Esophagus muscularis mucosa (tissue), 4 donors: Measurements from ENCODE around the gene MCL1. TPM values are rescaled to one million over a fixed set of nuclear protein-coding genes. Genes with fewer than 3 reads are reported as not detected.
"Not testable (repeated sequence)": the region's sequence is repeated elsewhere in the genome, so short reads cannot be mapped to it uniquely, and the experiment has no call there.

Experiments
- DNase-seq: peaks from one replicate; pipeline ENCODE4 v3.0.0-alpha.2; 2017; ENCODE audit errors: extremely low spot score
- H3K27ac ChIP-seq, 4 donors: fragments of 200-600 bp; sonication (generic); replicated peaks in 1 of 4; 1 replicate in 3 of 4; 2 replicates in 1 of 4; pipeline ENCODE4 v1.5.1; 2016 to 2019; ENCODE audit warnings: mild to moderate bottlenecking in 1 of 4
- H3K27me3 ChIP-seq, 4 donors: fragments of 200-600 bp; sonication (generic); one replicate each; pipeline versions ENCODE4 v1.5.1 to v1.6.0; 2016 to 2019
- H3K36me3 ChIP-seq, 4 donors: fragments of 200-600 bp; sonication (generic); one replicate each; pipeline ENCODE4 v1.5.1; 2016 to 2019
- H3K4me1 ChIP-seq, 4 donors: fragments of 200-600 bp; sonication (generic); one replicate each; pipeline ENCODE4 v1.5.1; 2016 to 2019
- H3K4me3 ChIP-seq, 4 donors: fragments of 200-600 bp; sonication (generic); 1 replicate in 2 of 4; 2 replicates in 2 of 4; pipeline ENCODE4 v1.5.1; 2016 to 2019; ENCODE audit warnings: mild to moderate bottlenecking in 4 of 4, moderate library complexity in 1 of 4
- H3K9me3 ChIP-seq, 4 donors: fragments of 200-600 bp; sonication (generic); 1 replicate in 3 of 4; 2 replicates in 1 of 4; pipeline ENCODE4 v1.5.1; 2016 to 2019
- CTCF ChIP-seq, 3 experiments: fragments of 200-600 bp in 2 of 3; fragments of 450-650 bp in 1 of 3; sonication (generic) in 2 of 3; IDR thresholded peaks; one replicate each; pipeline ENCODE4 v1.5.1; 2017 to 2019; ENCODE audit warnings: antibody characterized with exemption in 3 of 3, mild to moderate bottlenecking in 2 of 3, moderate library complexity in 1 of 3
- EP300 ChIP-seq: sonication (generic); formaldehyde crosslinking; IDR thresholded peaks from one replicate; pipeline ENCODE4 v1.6.1; 2017; ENCODE audit warnings: antibody characterized with exemption
- POLR2A ChIP-seq: fragments of 450-650 bp; IDR thresholded peaks from one replicate; pipeline ENCODE4 v1.6.1; 2017; ENCODE audit warnings: antibody characterized with exemption, moderate library complexity, mild to moderate bottlenecking, low read depth
- POLR2AphosphoS5 ChIP-seq, 2 donors: sonication (generic); formaldehyde crosslinking; IDR thresholded peaks; one replicate each; pipeline ENCODE4 v1.6.1; 2017; ENCODE audit warnings: antibody characterized with exemption in 2 of 2
- WGBS: methylation state at CpG from one replicate; pipeline ENCODE4 v1.1.5; 2018; 5-methylcytosine and 5-hydroxymethylcytosine counted together
- intact Hi-C: fragments of 100-400 bp; cut with DNase I; formaldehyde crosslinking; loops from one replicate; pipeline ENCODE4 v1.15.1; 2023
- total RNA-seq, 4 donors: library from RNA; depleted of rRNA; stranded (reverse); fragments of >200 nt; gene quantifications; one replicate each; pipeline versions ENCODE4 v1.1.0 to v1.2.1, GENCODE V29; 2016

Gene MCL1
- total RNA-seq, 4 donors from 2014 or later, result 192 to 460 (median 255) TPM

GRCh38 chr1:150566589-150567340, 12.6 kb downstream of the MCL1 start:
- TF ChIP-seq CTCF (IDR thresholded peaks at IDR 0.05) (no peak), POLR2A (no peak), POLR2AphosphoS5 (IDR thresholded peaks at IDR 0.05) (peak in 1 of 2 donors; percentile 27), EP300 (no peak)
- Histone ChIP-seq H3K4me3 (peak overlapping the region; percentile 45 to 53 (median 51)), H3K9me3 (no peaks in the 10 kb centered on the region), H3K4me1 (peaks cover 93 to 100% (median 98%) of the 10 kb centered on the region in 4 donors), H3K36me3 (peaks cover 0 to 26% (median 12%) of the 10 kb centered on the region in 4 donors), H3K27ac (peak overlapping the region; percentile 93 to 100 (median 98)), H3K27me3 (no peaks in the 10 kb centered on the region)
- DNase-seq, result no peak
- 76% methylated on average over 12 of the region's 12 CpGs for WGBS
- intact Hi-C loops, result no loop called here

DNA sequence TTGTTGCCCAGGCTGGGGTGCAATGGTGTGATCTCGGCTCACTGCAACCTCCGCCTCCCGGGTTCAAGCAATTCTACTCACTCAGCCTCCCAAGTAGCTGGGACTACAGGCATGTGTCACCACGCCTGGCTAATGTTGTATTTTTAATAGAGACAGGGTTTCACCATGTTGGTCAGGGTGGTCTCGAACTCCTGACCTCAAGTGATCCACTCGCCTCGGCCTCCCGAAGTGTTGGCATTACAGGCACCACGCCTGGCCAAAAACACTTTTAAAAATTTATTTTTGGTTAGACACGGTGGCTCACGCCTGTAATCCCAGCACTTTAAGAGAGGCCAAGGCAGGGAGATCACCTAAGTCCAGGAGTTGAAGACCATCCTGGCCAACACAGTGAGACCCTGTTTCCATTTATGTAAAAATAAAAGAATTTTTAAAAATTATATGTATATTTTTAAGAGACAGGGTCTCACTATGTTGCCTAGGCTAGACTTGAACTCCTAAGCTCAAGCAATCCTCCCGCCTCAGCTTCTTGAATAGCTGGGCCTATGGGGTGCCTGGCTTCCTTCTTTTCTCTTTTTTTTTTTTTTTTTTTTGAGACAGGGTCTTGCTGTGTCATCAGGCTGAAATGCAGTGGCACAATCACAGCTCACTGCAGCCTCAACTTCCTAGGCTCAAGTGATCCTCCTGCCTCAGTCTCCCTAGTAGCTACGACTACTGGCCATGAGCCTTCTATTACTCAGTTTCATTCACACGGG, 14.0 kb downstream of the MCL1 start:
- H3K27me3 ChIP-seq, intact Hi-C loops, H3K9me3 ChIP-seq, H3K4me3 ChIP-seq, DNase-seq: not testable (repeated sequence)
- Histone ChIP-seq H3K27ac (peak overlapping the region; percentile 93 to 100 (median 98)), H3K4me1 (peaks cover 83 to 95% (median 91%) of the 10 kb centered on the region in 4 donors), H3K36me3 (peaks cover 0 to 12% (median 3%) of the 10 kb centered on the region in 4 donors)
- 84% methylated on average over 14 of the region's 14 CpGs for WGBS

DNA sequence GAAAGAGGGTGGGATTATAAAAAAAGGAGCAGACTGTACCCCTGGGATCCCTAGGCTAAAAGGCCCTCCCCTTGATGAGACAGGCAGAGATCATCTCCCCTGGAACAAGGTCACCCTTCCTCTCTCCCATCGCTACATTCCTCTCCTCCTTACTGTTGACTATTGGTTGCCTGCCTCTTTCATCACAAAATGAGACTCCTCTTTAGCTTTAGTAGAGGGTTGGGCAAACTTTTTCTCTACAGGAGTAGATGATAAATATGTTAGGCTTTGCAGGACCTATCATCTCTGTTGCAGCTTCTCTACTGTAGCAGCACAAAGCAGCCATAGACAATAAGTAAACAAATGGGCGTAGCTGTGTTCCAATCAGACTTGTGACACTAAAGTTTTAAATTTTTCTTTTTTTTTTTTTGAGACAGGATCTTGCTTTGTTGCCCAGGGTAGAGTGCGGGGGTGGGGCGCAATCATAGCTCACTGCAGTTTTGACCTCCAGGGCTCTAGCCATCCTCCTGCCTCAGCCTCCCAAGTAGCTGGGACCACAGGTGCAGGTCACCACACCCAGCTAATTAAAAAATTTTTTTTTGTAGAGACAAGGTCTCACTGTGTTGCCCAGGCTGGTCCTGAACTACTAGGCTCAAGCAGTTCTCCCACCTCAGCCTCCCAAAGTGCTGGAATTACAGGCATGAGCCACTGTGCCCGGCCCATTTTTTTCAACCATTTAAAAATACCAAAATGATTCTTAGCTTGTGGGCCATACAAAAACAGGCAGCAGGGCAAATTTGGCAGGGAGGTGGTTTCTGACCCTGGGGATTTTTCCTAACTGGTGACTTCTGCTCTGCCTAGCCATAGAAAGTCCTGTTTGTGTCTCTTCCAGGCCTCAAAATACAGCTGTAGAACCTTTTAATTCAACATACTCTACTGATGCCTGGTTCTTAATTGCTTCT, 15.1 kb downstream of the MCL1 start:
- Histone ChIP-seq H3K9me3 (no peaks in the 10 kb centered on the region), H3K36me3 (peaks cover 0 to 2% (median under 1%) of the 10 kb centered on the region in 4 donors), H3K4me3 (peak overlapping the region in 2 of 4 donors; percentile 1 to 33), H3K27ac (peak overlapping the region; percentile 93 to 100 (median 98)), H3K4me1 (peaks cover 83 to 95% (median 91%) of the 10 kb centered on the region in 4 donors), H3K27me3 (no peaks in the 10 kb centered on the region)
- intact Hi-C loops, result no loop called here
- TF ChIP-seq EP300 (no peak), POLR2A (no peak), POLR2AphosphoS5 (IDR thresholded peaks at IDR 0.05) (no peak), CTCF (IDR thresholded peaks at IDR 0.05) (no peak)
- 73% methylated on average over 5 of the region's 5 CpGs for WGBS
- no peak for DNase-seq

DNA sequence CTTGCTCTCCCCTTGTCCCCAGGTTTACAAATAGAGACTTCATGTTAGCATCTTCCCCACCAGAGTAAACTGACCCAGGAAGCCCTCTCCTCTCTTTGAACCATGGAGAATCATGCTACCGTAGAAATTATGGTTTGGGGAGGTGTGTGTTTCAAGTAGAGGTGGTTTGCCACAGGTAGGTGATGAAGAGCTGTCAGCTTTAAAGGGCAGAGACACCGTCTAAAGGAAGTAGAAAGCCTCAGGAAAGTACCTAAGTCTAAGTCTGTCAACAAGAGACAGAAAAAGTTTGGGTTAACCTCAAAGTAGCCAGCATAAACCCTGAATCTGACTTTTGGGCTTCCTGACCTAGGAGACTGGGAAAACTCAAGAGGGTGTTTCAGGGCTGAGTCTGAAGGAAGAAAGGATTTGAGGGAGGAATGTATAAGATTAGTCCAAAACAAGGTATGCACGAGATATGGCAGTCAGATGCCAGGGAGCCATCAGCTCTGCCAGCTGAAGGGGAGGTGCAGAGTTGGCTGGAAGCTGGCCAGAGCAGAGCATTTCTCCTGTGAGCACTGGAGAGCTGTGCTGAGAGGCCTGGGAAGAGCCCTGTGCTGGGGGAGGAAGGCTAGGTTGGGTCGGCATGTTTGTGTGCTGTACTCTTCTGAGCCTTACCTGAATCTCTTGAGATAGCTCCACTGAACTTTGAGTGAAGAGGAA, 15.9 kb downstream of the MCL1 start:
- Histone ChIP-seq H3K9me3 (no peaks in the 10 kb centered on the region), H3K27ac (peak overlapping the region; percentile 93 to 100 (median 98)), H3K36me3 (peaks cover 0 to 5% (median under 1%) of the 10 kb centered on the region in 4 donors), H3K4me1 (peaks cover 83 to 95% (median 91%) of the 10 kb centered on the region in 4 donors), H3K27me3 (no peaks in the 10 kb centered on the region), H3K4me3 (peak overlapping the region in 3 of 4 donors; percentile 59 to 61 (median 61))
- intact Hi-C loops, result no loop called here
- 31% methylated on average over 4 of the region's 4 CpGs for WGBS
- TF ChIP-seq EP300 (no peak), POLR2A (no peak), POLR2AphosphoS5 (IDR thresholded peaks at IDR 0.05) (no peak), CTCF (IDR thresholded peaks at IDR 0.05) (no peak)
- DNase-seq, result no peak
